Osteocyte (in vitro differentiated cells): ENCODE results near the gene RAD50. TPM values are rescaled to one million over a fixed set of nuclear protein-coding genes. Genes with fewer than 3 reads are reported as not detected.

Experiments used
- DNase-seq: peaks from one replicate; pipeline ENCODE4 v3.0.0; 2021; ENCODE audit warnings: mixed read lengths; ENCODE audit not compliant: unreplicated experiment; ENCODE audit errors: extremely low spot score
- H3K27ac Mint-ChIP-seq: one replicate; pipeline ENCODE4 v1.8.0; 2021; ENCODE audit warnings: mild to moderate bottlenecking, mixed read lengths; ENCODE audit not compliant: unreplicated experiment
- H3K27me3 Mint-ChIP-seq: one replicate; pipeline ENCODE4 v1.8.0; 2021; ENCODE audit warnings: mixed read lengths; ENCODE audit not compliant: unreplicated experiment
- H3K36me3 Mint-ChIP-seq: one replicate; pipeline ENCODE4 v1.8.0; 2021; ENCODE audit warnings: mixed read lengths; ENCODE audit not compliant: unreplicated experiment
- H3K4me1 Mint-ChIP-seq: one replicate; pipeline ENCODE4 v1.8.0; 2021; ENCODE audit warnings: mixed read lengths; ENCODE audit not compliant: unreplicated experiment
- H3K4me3 Mint-ChIP-seq: one replicate; pipeline ENCODE4 v1.8.0; 2021; ENCODE audit warnings: mild to moderate bottlenecking, moderate library complexity, mixed read lengths; ENCODE audit not compliant: unreplicated experiment
- H3K9me3 Mint-ChIP-seq: one replicate; pipeline ENCODE4 v1.8.0; 2021; ENCODE audit warnings: mixed read lengths; ENCODE audit not compliant: unreplicated experiment
- CTCF ChIP-seq: fragments of 200-600 bp; sonication (generic); IDR thresholded peaks from 2 replicates; pipeline ENCODE4 v1.5.0; 2021; ENCODE audit warnings: antibody characterized with exemption, mild to moderate bottlenecking, moderate library complexity
- total RNA-seq: library from RNA; stranded (reverse); gene quantifications from 2 replicates; pipeline ENCODE4 v1.2.1, GENCODE V29; 2021

Gene RAD50
- total RNA-seq, 1 donor from 2014 or later, result 27.5 TPM

- Mint-ChIP-seq H3K9me3 (no peaks in the 10 kb centered on the region), H3K4me3 (no peak overlapping the region), H3K4me1 (peaks cover 21% of the 10 kb centered on the region), H3K27me3 (no peaks in the 10 kb centered on the region), H3K27ac (no peak overlapping the region), H3K36me3 (peaks cover 1% of the 10 kb centered on the region)
- DNase-seq, result peak; percentile 66
- no peak for TF ChIP-seq CTCF
Measured at GRCh38 chr5:132681983-132682382, 125.2 kb downstream of the RAD50 start.

- peaks cover 7% of the 10 kb centered on the region for H3K4me1 Mint-ChIP-seq
- H3K36me3 Mint-ChIP-seq, result peaks cover 1% of the 10 kb centered on the region
- H3K27ac Mint-ChIP-seq, result no peak overlapping the region
- no peak overlapping the region for H3K4me3 Mint-ChIP-seq
- no peak for TF ChIP-seq CTCF
- H3K27me3 Mint-ChIP-seq, result no peaks in the 10 kb centered on the region
- DNase-seq, result no peak
- H3K9me3 Mint-ChIP-seq, result no peaks in the 10 kb centered on the region
Measured at GRCh38 chr5:132684491-132684890, 127.7 kb downstream of the RAD50 start.

- Mint-ChIP-seq H3K36me3 (peaks cover 1% of the 10 kb centered on the region), H3K9me3 (no peaks in the 10 kb centered on the region), H3K27ac (no peak overlapping the region), H3K4me3 (no peak overlapping the region), H3K27me3 (no peaks in the 10 kb centered on the region), H3K4me1 (peaks cover 3% of the 10 kb centered on the region)
- no peak for DNase-seq
- no peak for TF ChIP-seq CTCF
Measured at GRCh38 chr5:132684922-132685720, 128.3 kb downstream of the RAD50 start.

- H3K4me1 Mint-ChIP-seq, result no peaks in the 10 kb centered on the region
- no peak overlapping the region for H3K27ac Mint-ChIP-seq
- no peak for DNase-seq
- no peak overlapping the region for H3K4me3 Mint-ChIP-seq
- peaks cover 1% of the 10 kb centered on the region for H3K36me3 Mint-ChIP-seq
- no peaks in the 10 kb centered on the region for H3K9me3 Mint-ChIP-seq
- no peak for TF ChIP-seq CTCF
- H3K27me3 Mint-ChIP-seq, result no peaks in the 10 kb centered on the region
Measured at GRCh38 chr5:132686193-132686592, 129.4 kb downstream of the RAD50 start.

- TF ChIP-seq CTCF, result no peak
- Mint-ChIP-seq H3K4me1 (no peaks in the 10 kb centered on the region), H3K27me3 (no peaks in the 10 kb centered on the region), H3K36me3 (peaks cover 4% of the 10 kb centered on the region), H3K4me3 (no peak overlapping the region), H3K27ac (no peak overlapping the region), H3K9me3 (no peaks in the 10 kb centered on the region)
- DNase-seq, result peak; percentile 71
Measured at GRCh38 chr5:132687995-132688394, 131.2 kb downstream of the RAD50 start.
